Lower leg skin (tissue), 4 donors: ENCODE measurements around the gene GOSR1. TPM values are rescaled to one million over a fixed set of nuclear protein-coding genes. Genes with fewer than 3 reads are reported as not detected.

Experiments
- DNase-seq, 2 donors: peaks; one replicate each; pipeline ENCODE4 v3.0.0-alpha.2; 2019; ENCODE audit warnings: low spot score in 2 of 2
- H3K4me3 ChIP-seq: fragments of 200-600 bp; sonication (generic); 2 replicates; pipeline ENCODE4 v1.5.1; 2017; ENCODE audit warnings: mild to moderate bottlenecking, low read depth; ENCODE audit not compliant: poor library complexity, severe bottlenecking
- CTCF ChIP-seq, 3 donors: fragments of 450-650 bp; IDR thresholded peaks; one replicate each; pipeline ENCODE4 v1.5.1; 2016; ENCODE audit warnings: antibody characterized with exemption in 3 of 3, mild to moderate bottlenecking in 3 of 3, moderate library complexity in 2 of 3
- POLR2A ChIP-seq, 2 donors: fragments of 450-650 bp; IDR thresholded peaks; one replicate each; pipeline ENCODE4 v1.6.1; 2016 to 2017; ENCODE audit warnings: antibody characterized with exemption in 2 of 2, mild to moderate bottlenecking in 1 of 2, moderate library complexity in 1 of 2
- WGBS, 2 donors: methylation state at CpG; one replicate each; pipeline ENCODE4 v1.1.5; 2018; 5-methylcytosine and 5-hydroxymethylcytosine counted together
- intact Hi-C: fragments of 100-400 bp; cut with DNase I; formaldehyde crosslinking; loops from one replicate; pipeline ENCODE4 v1.15.0; 2023; ENCODE audit warnings: low total_unique reads
- total RNA-seq, 4 donors: library from RNA; depleted of rRNA; stranded (reverse); fragments of >200 nt; gene quantifications; one replicate each; pipeline ENCODE4 v1.1.0, GENCODE V29; 2016

GOSR1 gene
- total RNA-seq, 4 donors from 2014 or later, result 19.6 to 41.6 (median 35.7) TPM

GRCh38 chr17:30513346-30513745, 36.1 kb downstream of the GOSR1 start:
- TF ChIP-seq POLR2A (IDR thresholded peaks at IDR 0.05) (no peak), CTCF (IDR thresholded peaks at IDR 0.05) (no peak)
- intact Hi-C loops, result no loop called here
- DNase-seq, result no peak
- 93 to 100% methylated on average over 1 of the region's 1 CpG for WGBS, 2 donors
- H3K4me3 ChIP-seq, result no peak overlapping the region

GRCh38 chr17:30514895-30515596, 37.8 kb downstream of the GOSR1 start:
- TF ChIP-seq CTCF (IDR thresholded peaks at IDR 0.05), result no peak
- TF ChIP-seq POLR2A (IDR thresholded peaks at IDR 0.05), result no peak
- H3K4me3 ChIP-seq, result no peak overlapping the region
- no peak for DNase-seq
- intact Hi-C loops, result no loop called here
- 97 to 98% methylated on average over 3 of the region's 3 CpGs for WGBS, 2 donors

GRCh38 chr17:30517786-30518185, 40.6 kb downstream of the GOSR1 start:
- TF ChIP-seq CTCF (IDR thresholded peaks at IDR 0.05) (no peak), POLR2A (IDR thresholded peaks at IDR 0.05) (no peak)
- H3K4me3 ChIP-seq, result no peak overlapping the region
- WGBS, 2 donors, result 57 to 63% methylated on average over 1 of the region's 1 CpG
- DNase-seq, result no peak
- intact Hi-C loops, result no loop called here

- no peak overlapping the region for H3K4me3 ChIP-seq
- TF ChIP-seq POLR2A (IDR thresholded peaks at IDR 0.05) (no peak), CTCF (IDR thresholded peaks at IDR 0.05) (no peak)
- DNase-seq, result no peak
- intact Hi-C loops, result no loop called here
- 56 to 60% methylated on average over 5 of the region's 5 CpGs for WGBS, 2 donors
Measured at GRCh38 chr17:30519166-30519565, 42.0 kb downstream of the GOSR1 start.

- 59 to 68% methylated on average over 3 of the region's 3 CpGs for WGBS, 2 donors
- TF ChIP-seq CTCF (IDR thresholded peaks at IDR 0.05), result no peak
- no peak for TF ChIP-seq POLR2A (IDR thresholded peaks at IDR 0.05)
- no peak for DNase-seq
- H3K4me3 ChIP-seq, result no peak overlapping the region
- intact Hi-C loops, result no loop called here
Measured at GRCh38 chr17:30519707-30520106, 42.5 kb downstream of the GOSR1 start.

- WGBS, 2 donors, result 26 to 29% methylated on average over 2 of the region's 2 CpGs
- TF ChIP-seq POLR2A (IDR thresholded peaks at IDR 0.05) (no peak), CTCF (IDR thresholded peaks at IDR 0.05) (no peak)
- intact Hi-C loops, result no loop called here
- H3K4me3 ChIP-seq, result no peak overlapping the region
- DNase-seq, result no peak
Measured at GRCh38 chr17:30520436-30520835, 43.2 kb downstream of the GOSR1 start.
